Activated B cell treated with CpG ODN at 0.5 μM for 24 hours (primary cell): ENCODE measurements around the gene CLPSL1. TPM values are rescaled to one million over a fixed set of nuclear protein-coding genes. Genes with fewer than 3 reads are reported as not detected.

Experiments used
- ATAC-seq: fragments of 200-7000 bp; cut with Tn5 transposase; one replicate; pipeline ENCODE4 v1.10.0; 2021; ENCODE audit warnings: low read depth, mild to moderate bottlenecking, moderate library complexity
- CTCF ChIA-PET: fragments of 350-600 bp; sonication (Branson Sonifier 250); formaldehyde crosslinking; loops from one replicate; lab custom pipeline; 2021; ENCODE audit warnings: antibody characterized with exemption; lab: Charles Lee
- POLR2A ChIA-PET: fragments of 350-600 bp; sonication (Branson Sonifier 250); formaldehyde crosslinking; loops from one replicate; lab custom pipeline; 2021; ENCODE audit warnings: antibody characterized with exemption; lab: Charles Lee
- DNase-seq: peaks from one replicate; pipeline ENCODE4 v3.0.0; 2022
- H3K27ac Mint-ChIP-seq: one replicate; pipeline ENCODE4 v1.8.0; 2020; ENCODE audit warnings: mixed read lengths
- H3K27me3 Mint-ChIP-seq: one replicate; pipeline ENCODE4 v1.8.0; 2021; ENCODE audit warnings: mixed read lengths
- H3K36me3 Mint-ChIP-seq: one replicate; pipeline ENCODE4 v1.8.0; 2021; ENCODE audit warnings: low read depth, mixed read lengths
- H3K4me1 Mint-ChIP-seq: one replicate; pipeline ENCODE4 v1.8.0; 2021; ENCODE audit warnings: mixed read lengths
- H3K4me3 Mint-ChIP-seq: one replicate; pipeline ENCODE4 v1.8.0; 2020; ENCODE audit warnings: mild to moderate bottlenecking, mixed read lengths
- H3K9me3 Mint-ChIP-seq: one replicate; pipeline ENCODE4 v1.8.0; 2020; ENCODE audit warnings: mixed read lengths
- CTCF ChIP-seq: fragments of 200-600 bp; IDR thresholded peaks from one replicate; pipeline ENCODE4 v1.8.0; 2022; ENCODE audit warnings: antibody characterized with exemption, mild to moderate bottlenecking
- intact Hi-C: fragments of 100-400 bp; cut with micrococcal nuclease; formaldehyde crosslinking; loops from one replicate; pipeline ENCODE4 v1.15.1; 2024
- total RNA-seq: library from RNA; stranded (reverse); gene quantifications from 2 replicates; pipeline ENCODE4 v1.2.3, GENCODE V29; 2022

The CLPSL1 gene
- total RNA-seq, 1 donor from 2014 or later: not detected

- Mint-ChIP-seq H3K36me3 (no peaks in the 10 kb centered on the region), H3K27me3 (no peaks in the 10 kb centered on the region), H3K4me3 (no peak overlapping the region), H3K9me3 (no peaks in the 10 kb centered on the region), H3K4me1 (peaks cover 18% of the 10 kb centered on the region), H3K27ac (no peak overlapping the region)
- ChIA-PET POLR2A (no interaction called here), CTCF (interaction anchor here (1.0 to 5.8 kb wide), 5 partner anchors 15 to 612 kb away, joined by 3 to 177 read pairs (median 3); no protein-coding TSS in a partner anchor)
- no peak for TF ChIP-seq CTCF
- intact Hi-C loops: loop anchor here (5.0 kb wide), 1 partner anchor 138 kb away; no protein-coding TSS in a partner anchor
- ATAC-seq (no peak), DNase-seq (no peak)
Observed at GRCh38 chr6:35739645-35740524, 40.9 kb upstream of the CLPSL1 start.

GRCh38 chr6:35742842-35743241 lies 38.0 kb upstream of the CLPSL1 start:
- ChIA-PET CTCF (no interaction called here), POLR2A (no interaction called here)
- DNase-seq (no peak), ATAC-seq (no peak)
- no peak overlapping the region for H3K4me3 Mint-ChIP-seq
- H3K9me3 Mint-ChIP-seq: peaks cover 4% of the 10 kb centered on the region
- TF ChIP-seq CTCF: no peak
- no peak overlapping the region for H3K27ac Mint-ChIP-seq
- H3K27me3 Mint-ChIP-seq: no peaks in the 10 kb centered on the region
- intact Hi-C loops: no loop called here
- H3K36me3 Mint-ChIP-seq: no peaks in the 10 kb centered on the region
- no peaks in the 10 kb centered on the region for H3K4me1 Mint-ChIP-seq

GRCh38 chr6:35745509-35745908 lies 35.3 kb upstream of the CLPSL1 start:
- intact Hi-C loops: no loop called here
- Mint-ChIP-seq H3K9me3 (peaks cover 5% of the 10 kb centered on the region), H3K36me3 (no peaks in the 10 kb centered on the region), H3K4me1 (no peaks in the 10 kb centered on the region), H3K27ac (no peak overlapping the region), H3K4me3 (no peak overlapping the region), H3K27me3 (no peaks in the 10 kb centered on the region)
- ChIA-PET CTCF (no interaction called here), POLR2A (interaction anchor here (0.7 kb wide), 1 partner anchor 25 kb away, joined by 3 read pairs; no protein-coding TSS in a partner anchor)
- TF ChIP-seq CTCF: no peak
- ATAC-seq (no peak), DNase-seq (no peak)

GRCh38 chr6:35746516-35746915 lies 34.3 kb upstream of the CLPSL1 start:
- Mint-ChIP-seq H3K9me3 (peaks cover 5% of the 10 kb centered on the region), H3K4me1 (no peaks in the 10 kb centered on the region), H3K27me3 (peaks cover 1% of the 10 kb centered on the region), H3K27ac (no peak overlapping the region), H3K4me3 (no peak overlapping the region), H3K36me3 (no peaks in the 10 kb centered on the region)
- DNase-seq: no peak
- intact Hi-C loops: no loop called here
- ChIA-PET POLR2A (no interaction called here), CTCF (no interaction called here)
- no peak for TF ChIP-seq CTCF
- ATAC-seq: no peak

GRCh38 chr6:35747877-35748276 lies 32.9 kb upstream of the CLPSL1 start:
- no peaks in the 10 kb centered on the region for H3K36me3 Mint-ChIP-seq
- ATAC-seq (no peak), DNase-seq (no peak)
- peaks cover 5% of the 10 kb centered on the region for H3K9me3 Mint-ChIP-seq
- H3K4me1 Mint-ChIP-seq: no peaks in the 10 kb centered on the region
- H3K27ac Mint-ChIP-seq: no peak overlapping the region
- TF ChIP-seq CTCF: no peak
- H3K4me3 Mint-ChIP-seq: no peak overlapping the region
- intact Hi-C loops: no loop called here
- CTCF ChIA-PET: no interaction called here
- POLR2A ChIA-PET: no interaction called here
- peaks cover 1% of the 10 kb centered on the region for H3K27me3 Mint-ChIP-seq
